HG03575 (cell line): ENCODE results near the gene TUBB2B.
"Not testable (repeated sequence)": the region's sequence is repeated elsewhere in the genome, so short reads cannot be mapped to it uniquely, and the experiment has no call there.

Source experiments
- ATAC-seq: cut with Tn5 transposase; IDR thresholded peaks from one replicate; pipeline ENCODE4 v1.9.1; 2021; ENCODE audit not compliant: unreplicated experiment, insufficient number of reproducible peaks, low FRiP score; ENCODE audit errors: extremely low read depth

TUBB2B gene

DNA sequence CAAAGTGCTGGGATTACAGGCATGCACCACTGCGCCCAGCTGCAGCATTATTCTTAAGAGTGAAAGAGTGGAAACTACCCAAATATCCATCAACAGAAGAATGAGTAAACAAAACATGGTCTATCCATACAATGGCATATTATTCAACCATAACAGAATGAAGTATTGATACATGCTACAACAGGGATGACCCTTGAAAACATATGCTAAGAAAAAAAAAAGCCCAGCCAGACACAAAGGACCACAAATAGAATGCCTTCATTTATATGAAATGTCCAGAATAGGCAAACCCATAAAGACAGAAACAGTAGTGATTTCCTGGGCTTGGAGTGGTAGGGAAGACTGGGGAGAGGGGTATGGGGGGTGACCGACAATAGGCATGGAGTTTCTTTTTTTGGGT is 7.1 kb downstream of the TUBB2B start:
- no peak for ATAC-seq

DNA sequence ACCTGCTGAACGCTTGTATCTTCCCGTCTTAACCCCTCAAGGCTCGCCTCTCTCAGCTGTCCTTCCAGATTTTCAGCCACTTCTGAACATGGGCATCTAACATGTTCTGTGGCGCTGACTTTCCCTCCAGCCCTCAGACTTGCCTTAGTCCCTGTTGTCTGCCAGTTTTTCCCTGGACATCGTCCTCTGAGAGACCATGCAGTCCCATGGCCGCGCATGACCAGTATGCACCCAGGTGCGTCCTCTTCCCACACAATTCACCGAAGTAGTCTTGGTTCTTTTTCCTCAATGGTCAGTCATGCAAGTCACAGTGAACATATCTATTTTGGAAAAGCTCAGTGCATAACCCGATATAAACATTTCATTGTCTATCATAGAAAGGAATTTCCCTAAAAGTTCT is 9.2 kb downstream of the TUBB2B start:
- ATAC-seq: no peak

DNA sequence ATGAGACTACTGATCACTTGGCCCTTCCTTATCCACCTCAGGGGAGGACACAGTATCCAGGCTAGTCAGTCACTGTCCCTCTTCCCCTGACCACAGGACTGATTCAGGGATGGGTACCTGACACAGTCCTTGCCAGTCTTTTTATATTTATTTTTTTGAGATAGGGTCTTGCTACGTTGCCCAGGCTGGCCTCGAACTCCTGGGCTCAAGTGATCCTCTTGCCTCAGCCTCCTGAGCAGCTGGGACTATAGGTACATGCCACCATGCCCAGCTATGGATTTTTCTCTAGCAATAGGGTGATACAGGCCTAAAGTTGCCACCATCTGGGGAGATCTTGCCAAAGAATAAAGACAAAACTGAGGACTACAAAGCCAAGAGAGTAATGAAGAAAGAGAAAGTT is 10.2 kb downstream of the TUBB2B start:
- ATAC-seq: no peak

DNA sequence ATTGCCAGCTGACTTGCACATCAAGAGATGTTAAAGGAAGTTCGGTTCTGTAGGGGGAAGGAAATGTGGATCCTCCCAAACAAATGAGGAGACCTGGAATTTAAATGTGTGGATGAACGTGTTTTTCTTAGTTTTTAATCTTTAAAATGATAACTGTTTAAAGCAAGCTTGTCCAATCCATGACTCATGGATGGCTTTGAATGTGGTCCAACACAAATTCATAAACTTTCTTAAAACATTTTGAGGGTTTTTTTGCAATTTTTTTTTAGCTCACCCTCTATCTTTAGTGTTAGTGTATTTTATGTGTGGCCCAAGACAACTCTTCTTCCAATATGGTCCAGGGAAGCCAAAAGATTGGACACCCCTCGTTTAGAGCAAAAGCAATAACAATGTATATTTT is 12.6 kb downstream of the TUBB2B start:
- ATAC-seq: no peak

DNA sequence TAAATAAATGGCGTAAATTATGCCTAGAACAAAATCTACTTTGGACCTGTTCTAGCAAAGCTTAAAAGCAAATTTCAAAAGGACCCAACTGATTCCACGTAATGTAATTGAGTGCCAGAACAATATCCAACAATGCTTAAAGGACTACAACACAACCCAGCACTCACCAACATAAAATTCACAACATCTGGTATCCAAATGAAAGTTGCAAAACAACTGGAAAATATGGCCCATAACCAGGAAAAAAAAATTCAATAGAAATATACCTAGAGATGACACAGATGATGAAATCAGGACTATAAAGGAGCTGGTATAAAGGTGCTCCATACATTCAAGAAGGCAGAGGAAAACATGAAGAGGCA is 14.1 kb downstream of the TUBB2B start:
- ATAC-seq: no peak

DNA sequence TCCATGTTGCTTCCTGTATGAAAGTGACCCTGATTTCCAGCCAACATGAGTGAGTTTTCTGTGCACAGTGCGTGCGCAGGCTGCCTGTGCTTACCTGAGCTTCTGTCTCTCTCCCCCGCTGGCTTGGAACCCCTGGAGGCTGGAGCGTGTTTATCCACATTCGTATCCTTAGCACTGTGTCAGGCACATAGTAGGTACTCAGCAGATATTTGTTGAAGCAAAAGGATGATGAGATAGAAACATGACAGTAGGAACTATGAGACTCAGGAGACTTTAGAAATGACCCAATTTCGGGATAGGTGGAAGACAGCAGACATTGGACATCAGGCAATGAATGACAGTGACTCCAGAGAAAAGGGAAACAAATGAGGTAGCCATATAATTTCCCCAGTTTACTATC is 15.2 kb downstream of the TUBB2B start:
- no peak for ATAC-seq

DNA sequence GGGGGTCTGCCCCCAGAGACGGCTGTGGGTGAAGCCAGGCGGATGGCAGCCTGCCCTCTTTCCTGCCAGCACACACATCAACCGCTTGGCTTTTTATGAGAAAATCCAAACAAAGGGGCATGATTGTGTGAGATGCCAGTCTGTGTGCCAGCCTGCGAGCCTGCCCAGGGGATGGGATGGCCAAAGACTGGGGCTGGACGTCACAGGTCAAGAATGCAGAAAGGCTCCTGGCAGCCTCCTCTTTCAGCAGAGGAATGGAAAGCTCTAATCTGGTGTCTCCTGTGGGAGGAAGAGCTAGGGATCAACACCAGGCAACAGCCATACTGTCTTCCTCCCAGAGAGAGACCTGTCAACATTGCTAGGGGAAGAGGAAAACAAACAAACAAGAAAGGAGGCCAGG is 15.8 kb downstream of the TUBB2B start:
- no peak for ATAC-seq

DNA sequence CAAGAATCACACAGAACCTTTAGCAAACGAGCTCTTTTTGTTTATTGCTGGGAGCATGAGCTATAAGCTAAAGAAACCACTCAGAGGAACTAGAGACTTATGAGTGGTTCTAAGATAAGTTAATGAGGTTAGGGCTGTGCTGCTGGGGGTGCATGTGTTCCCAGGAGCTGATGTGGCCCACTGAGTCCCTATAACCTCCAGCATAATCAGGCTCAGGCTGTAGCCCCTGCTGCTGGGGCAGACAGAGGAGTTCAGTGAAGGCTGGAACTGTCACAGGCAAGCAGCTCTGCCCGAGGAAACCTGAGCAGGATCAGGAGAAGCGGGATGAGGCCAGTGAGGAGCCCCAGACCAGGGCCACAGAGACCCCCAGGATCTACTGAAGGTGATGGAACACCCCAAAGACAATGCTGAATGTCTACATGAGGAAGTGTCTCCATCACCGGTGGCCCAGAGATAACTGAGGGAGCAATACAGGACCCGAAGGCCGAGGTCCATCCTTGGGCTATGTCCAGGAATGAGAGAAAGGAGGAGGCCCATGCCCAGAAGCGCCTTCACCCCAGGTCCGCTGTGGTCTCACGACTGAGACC is 17.3 kb downstream of the TUBB2B start:
- no peak for ATAC-seq

DNA sequence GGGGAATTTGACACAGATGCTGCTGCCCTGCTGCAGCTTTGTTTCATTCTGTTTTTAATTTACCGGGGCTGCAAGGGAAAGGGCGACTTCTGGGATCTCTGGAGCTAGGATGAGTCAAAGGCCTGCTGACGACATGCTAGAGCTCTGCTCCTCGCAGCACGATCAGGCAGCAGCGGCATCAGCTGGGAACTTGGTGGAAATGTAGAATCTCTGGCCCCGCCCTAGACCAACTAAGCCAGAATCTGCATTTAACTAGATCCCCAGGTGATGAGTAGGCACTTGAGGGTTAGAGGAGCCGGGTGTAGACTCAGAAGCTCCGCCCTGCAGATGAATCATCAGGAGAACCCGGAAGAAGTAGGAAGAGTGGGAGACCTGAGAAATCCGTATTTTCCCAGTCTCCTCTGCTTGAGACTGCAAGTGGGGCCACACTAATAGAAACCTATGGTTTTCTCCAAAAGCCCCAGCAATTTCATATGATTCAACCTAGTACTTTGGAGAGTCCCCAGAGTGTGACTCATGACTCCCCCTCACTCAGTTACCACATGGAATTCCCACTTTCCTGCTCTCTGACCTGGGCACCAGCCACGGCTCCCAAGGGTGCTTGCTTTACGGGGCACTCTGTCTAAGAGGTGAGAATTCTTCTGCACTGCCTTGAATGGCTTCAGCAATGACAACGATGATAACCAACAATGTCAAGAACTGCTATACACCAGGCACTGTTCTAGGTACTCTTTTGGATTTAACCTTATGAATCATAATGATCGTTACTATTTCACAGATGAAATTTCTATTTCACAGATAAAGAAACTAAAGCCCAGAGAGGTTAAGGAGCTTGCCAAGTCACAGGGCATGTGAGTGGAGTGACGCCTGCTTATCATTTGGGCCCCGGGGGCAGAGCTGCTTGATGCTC is 18.1 kb downstream of the TUBB2B start:
- no peak for ATAC-seq

DNA sequence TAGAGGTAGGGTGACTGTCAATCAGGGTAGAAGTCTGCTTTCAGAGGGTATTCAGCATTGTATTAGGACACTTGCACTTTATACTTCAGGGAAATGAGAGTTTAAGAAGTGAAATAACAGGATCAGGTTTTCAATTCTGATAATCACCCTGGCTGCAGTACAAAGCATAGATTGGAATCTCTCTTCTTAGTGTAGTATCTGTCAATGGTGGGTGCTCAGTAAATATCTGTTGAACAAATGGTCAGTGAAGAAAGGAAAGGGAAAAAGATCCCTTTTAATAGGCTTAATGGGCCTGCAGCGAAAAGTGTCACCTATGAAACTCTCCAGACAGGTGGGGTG is 18.7 kb downstream of the TUBB2B start:
- no peak for ATAC-seq

DNA sequence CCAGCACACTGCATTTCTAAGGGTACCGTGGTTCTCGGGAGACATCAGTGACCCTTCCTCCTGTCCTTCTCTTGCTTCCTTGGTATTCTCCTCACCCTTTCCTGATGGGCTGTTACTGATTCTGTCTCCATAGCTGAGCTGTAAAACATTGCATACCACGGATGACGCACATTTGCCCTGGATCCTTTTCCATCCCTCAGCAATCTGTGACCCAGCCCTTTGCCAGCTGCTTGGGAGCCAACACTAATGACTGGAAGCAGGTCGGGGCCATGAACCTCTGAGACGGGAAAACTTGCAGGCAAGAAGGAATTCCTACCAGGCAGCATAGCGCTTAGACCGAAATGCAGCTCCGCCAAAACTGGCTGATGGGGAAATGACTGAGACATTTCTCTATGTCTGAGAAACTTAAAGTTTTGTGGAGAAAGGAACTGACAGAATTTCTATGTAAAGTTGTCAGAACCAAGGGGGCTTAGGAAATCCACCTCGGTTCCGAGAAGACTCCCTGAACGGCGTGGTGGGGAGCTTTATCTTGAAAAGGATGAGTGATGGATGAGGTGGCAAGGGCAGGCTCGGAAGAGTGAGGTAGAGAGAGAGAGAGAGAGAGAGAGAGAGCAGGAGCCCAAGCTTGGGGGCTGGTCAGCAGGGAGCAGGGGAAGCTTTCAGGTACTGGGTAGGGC is 19.2 kb downstream of the TUBB2B start:
- ATAC-seq: no peak

DNA sequence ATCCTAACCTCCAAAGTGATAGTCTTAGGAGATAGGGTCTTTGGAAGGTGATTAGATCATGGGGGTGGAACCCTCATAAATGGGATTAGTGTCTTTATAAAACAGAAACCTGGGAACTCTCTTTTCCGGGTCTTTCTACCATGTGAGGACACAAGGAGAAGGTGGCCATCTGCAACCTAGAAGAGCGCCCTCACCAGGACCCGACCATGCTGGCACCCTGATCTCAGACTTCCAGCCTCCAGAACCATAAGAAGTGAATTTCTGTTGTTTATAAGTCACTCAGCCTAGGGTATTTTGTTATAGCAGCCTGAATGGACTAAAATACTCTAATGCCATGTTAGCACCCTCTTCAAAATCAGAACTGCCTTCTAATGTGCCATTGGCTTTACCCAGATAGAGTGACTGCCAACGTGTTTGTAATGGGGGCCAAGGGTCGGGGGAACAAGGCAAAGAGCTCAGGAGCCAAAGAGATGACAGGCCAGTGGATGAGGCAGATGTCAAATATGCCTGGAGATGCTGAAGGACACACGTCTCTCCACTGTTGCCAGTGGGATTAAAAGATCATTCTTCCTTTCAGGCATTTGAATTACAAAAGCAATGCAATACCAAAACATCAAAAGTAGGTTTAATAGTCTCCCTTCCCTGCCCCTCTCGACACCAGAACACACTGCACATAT is 21.0 kb downstream of the TUBB2B start:
- ATAC-seq: no peak

DNA sequence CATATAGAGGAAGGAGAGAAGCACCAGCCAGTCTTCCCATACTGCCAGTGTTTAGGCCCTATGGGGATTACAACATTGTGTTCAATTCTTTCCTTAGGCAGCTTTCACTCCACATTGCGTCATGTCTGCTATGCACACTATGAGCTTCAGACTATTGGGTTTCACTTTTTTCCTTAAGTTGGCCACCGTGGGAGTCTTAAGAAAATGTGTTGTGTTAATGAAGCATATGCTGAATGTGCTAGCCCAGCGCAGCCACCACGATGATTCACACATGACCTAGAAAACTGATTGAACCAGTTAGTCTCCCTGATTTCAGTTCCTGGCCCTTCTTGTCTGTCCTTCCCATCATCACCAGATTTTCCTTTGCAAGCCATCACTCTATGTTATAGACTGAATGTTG is 21.5 kb downstream of the TUBB2B start:
- no peak for ATAC-seq

DNA sequence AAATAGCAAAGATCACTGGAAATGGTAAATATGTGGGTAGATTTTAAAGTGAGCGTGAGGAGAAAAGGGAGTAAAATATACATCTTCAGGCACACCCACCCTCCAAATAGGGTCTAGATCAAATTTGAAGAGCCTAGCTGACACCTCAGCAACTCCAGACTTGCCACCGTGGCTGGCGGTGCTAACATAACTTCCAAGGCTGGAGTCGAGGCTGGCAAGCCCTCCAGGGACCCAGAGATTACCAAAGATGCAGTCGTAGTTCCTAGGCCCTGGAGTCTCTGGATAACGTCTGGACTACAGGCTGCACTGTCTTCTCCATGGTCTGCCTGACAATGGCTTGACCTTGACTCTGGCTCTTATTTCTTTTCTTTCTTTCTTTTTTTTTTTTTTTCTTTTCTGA is 22.5 kb downstream of the TUBB2B start:
- ATAC-seq: no peak

DNA sequence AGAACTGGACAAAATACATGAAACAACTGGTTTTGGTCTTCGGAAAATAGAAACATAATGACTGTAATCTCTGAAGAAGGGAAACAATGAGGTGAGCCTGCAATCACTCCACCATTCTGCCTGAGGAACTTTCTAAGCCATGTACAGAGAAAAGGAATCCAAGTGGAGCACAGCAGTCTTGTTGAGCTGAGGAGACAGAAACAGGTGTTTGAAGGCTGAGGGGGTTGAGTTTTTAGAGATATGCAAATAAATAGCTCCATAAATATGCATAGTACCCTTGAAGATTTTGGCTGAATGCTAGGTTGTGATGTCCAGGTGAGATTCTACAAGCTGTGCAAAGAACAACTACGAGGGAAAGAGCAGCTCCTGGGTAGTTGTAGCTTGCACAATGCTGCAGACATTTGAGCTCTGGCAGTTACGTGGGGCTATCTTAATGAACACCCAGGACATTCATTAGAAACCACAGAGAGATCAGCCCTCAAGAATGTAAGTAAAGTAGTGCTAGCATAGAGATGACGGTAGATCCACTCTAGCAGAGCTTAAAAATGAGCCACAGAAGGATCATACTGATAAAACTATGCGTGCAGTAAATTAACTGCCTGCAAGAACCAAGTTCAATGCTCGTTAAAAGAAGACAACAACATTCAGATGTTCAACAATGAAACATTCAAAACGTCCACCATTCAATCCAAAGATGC is 24.3 kb downstream of the TUBB2B start:
- ATAC-seq: no peak

DNA sequence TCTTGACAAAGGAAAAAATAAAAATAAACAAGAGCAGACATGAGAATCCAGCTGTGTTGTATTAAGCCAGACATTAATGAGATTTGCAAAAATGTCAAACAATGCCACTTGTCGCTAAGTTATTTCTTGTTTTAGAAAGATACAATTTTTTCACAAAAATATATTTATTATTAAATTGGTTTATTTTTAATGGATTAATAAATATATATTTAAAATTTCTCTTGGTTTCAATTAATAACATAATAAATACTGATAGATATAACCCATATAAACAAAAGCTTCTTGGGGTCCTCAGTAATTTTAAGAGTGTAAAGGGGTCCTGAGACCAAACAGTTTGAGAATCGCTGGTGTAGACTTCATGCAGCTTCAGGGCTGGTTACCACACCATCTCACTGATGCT is 26.1 kb downstream of the TUBB2B start:
- ATAC-seq: no peak

DNA sequence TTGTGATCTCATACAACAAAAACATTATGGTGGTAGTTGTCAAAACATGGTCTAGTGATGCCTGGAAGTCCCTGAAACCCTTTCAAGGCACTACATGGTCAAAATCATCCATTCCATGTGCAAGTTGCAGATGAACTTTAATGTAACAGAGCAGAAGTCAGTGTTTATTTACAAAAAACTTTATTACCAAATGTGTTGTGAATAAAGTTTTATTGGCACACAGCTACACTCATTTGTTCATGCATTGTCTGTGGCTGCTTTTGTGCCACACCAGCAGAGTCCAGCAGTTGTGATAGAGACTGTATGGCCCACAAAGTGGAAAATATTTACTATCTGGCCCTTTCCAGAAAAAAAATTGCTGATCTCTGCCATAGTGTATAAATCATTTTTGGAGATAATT is 26.8 kb downstream of the TUBB2B start:
- no peak for ATAC-seq

DNA sequence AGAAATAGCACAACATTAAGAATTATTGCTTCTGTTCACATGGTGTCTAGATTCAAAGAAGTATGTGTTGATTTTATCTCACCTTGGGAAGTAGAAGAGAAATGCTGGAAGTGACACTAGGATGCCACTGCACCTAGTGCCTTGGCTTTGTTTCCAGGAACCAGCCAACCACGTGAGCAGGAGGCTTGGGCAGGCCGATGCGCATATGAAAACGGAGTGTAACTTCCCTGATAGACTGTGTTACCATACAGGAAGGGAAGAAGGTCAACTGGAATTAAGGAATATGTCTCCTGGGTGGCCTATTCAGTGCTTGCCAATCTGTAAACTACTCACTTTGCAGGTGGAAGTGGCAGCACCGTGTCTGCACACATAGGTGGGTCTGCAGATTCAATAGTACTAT is 28.1 kb downstream of the TUBB2B start:
- ATAC-seq: no peak

DNA sequence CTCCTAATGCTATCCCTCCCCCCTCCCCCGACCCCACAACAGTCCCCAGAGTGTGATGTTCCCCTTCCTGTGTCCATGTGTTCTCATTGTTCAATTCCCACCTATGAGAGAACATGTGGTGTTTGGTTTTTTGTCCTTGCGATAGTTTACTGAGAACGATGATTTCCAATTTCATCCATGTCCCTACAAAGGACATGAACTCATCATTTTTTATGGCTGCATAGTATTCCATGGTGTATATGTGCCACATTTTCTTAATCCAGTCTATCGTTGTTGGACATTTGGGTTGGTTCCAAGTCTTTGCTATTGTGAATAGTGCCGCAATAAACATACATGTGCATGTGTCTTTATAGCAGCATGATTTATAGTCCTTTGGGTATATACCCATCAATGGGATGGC is 29.7 kb downstream of the TUBB2B start:
- ATAC-seq: not testable (repeated sequence)
